ENCODE results near the gene SAP130. TPM values are rescaled to one million over a fixed set of nuclear protein-coding genes. Genes with fewer than 3 reads are reported as not detected.

Gene SAP130
- total and polyA plus RNA-seq, 2 donors, result 5.5 to 13.0 TPM

GRCh38 chr2:127954857-127955256 is 73.0 kb downstream of the SAP130 start:
- DNase-seq (ENCODE audit: extremely low spot score), result no peak
- no peak overlapping the region for H3K4me3 ChIP-seq (ENCODE audit: low read depth, low read length)
- H3K4me1 ChIP-seq (ENCODE audit: insufficient read depth), result no peaks in the 10 kb centered on the region
- WGBS, result 92% methylated on average over 8 of the region's 8 CpGs
- no peaks in the 10 kb centered on the region for H3K36me3 ChIP-seq (ENCODE audit: insufficient read depth)
- H3K27ac ChIP-seq (ENCODE audit: low read depth), result no peak overlapping the region

DNA sequence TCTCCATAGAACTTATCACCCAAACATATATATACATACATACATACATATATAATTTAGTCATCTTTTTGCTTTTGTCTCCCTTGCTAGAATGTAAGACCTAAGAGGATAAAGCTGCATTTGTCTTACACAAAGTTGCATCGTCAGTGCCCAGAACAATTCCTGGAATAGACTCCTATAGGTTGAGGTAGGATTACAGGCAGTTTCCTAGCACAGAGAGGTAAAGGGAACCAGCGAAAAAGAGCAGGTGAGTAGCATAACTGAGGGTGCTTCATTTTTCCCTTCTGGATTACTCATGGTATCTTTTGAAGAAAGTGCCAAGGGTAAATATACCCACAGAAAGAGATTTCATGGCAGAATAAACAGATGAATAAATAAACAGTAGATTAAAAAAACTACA is 74.0 kb downstream of the SAP130 start:
- DNase-seq (ENCODE audit: extremely low spot score), result no peak
- no peak overlapping the region for H3K4me3 ChIP-seq (ENCODE audit: low read depth, low read length)
- H3K27ac ChIP-seq (ENCODE audit: low read depth), result no peak overlapping the region
- WGBS, result 89% methylated on average over 2 of the region's 2 CpGs
- no peaks in the 10 kb centered on the region for H3K4me1 ChIP-seq (ENCODE audit: insufficient read depth)
- H3K36me3 ChIP-seq (ENCODE audit: insufficient read depth), result no peaks in the 10 kb centered on the region

DNA sequence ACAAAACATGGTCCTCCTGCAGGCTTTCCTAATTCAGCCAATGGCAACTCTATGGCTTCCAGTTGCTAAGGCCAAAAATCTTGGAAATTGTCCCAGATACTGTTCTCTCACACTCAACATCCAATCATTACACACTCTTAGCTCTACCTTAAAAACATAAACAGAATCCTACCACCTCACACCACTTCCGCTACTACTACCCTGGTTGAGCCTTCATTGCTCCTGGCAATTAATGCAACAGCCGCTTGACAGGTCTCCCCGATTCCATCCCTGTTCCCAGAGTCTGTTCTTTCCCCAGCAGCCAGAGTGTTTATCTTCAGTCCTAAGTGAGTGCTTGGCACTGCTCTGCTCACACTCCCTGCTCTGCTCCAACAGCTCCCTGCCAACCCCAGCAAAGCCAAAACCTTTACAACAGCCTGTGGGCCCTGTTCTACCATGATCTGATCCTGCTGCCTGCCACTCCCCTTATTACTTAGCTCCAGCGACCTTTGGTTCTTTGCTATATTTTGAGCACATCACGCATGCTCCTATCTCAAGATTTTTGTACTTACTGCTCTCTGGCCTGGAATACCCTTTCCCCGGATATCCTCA is 74.6 kb downstream of the SAP130 start:
- Histone ChIP-seq H3K27ac (ENCODE audit: low read depth) (no peak overlapping the region), H3K4me3 (ENCODE audit: low read depth, low read length) (no peak overlapping the region), H3K4me1 (ENCODE audit: insufficient read depth) (no peaks in the 10 kb centered on the region), H3K36me3 (ENCODE audit: insufficient read depth) (no peaks in the 10 kb centered on the region)
- 52% methylated on average over 6 of the region's 6 CpGs for WGBS
- no peak for DNase-seq (ENCODE audit: extremely low spot score)

DNA sequence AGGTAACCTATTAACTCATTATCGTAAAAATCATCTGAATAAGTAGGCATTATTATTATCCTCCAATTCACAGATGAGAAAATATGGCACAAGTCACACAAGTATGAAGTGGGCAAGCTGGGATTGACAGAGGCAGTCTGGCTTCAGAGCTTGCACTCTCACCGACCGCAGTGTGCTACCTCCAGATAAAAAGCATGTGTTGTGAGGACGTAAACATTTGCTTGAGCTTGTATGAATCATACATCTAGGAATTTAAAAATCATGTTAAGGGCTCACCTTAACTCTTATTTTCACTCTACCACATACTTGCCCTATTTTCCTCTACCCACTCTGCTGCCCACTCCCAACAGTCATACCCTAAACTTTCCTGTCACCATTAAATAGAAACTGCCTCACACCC is 76.8 kb downstream of the SAP130 start:
- WGBS, result 85% methylated on average over 4 of the region's 4 CpGs
- Histone ChIP-seq H3K36me3 (ENCODE audit: insufficient read depth) (no peaks in the 10 kb centered on the region), H3K27ac (ENCODE audit: low read depth) (no peak overlapping the region)

DNA sequence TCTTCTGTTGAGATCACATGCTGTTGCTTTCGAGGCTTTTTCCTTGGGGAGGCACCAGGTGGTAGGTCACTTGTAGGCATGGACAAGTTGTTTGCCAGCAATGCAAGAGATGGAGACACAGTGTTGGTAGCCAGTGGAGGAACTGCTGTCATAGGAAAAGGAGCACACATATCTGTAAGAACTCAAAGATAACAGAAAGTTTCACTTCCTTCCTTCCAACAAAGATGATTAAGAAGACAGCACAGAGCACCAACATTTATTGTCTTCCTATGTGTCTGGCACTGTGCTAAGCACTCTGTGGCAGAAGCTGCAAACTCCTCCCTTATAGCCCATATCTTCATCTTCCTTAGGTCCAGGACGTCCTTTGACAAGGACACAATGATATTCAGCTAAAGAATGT is 77.6 kb downstream of the SAP130 start:
- H3K36me3 ChIP-seq (ENCODE audit: insufficient read depth), result no peaks in the 10 kb centered on the region
- DNase-seq (ENCODE audit: extremely low spot score), result no peak
- WGBS, result 89% methylated on average over 2 of the region's 2 CpGs
- no peak overlapping the region for H3K27ac ChIP-seq (ENCODE audit: low read depth)
- no peak overlapping the region for H3K4me3 ChIP-seq (ENCODE audit: low read depth, low read length)
- no peaks in the 10 kb centered on the region for H3K4me1 ChIP-seq (ENCODE audit: insufficient read depth)

More for the DNA sequence above, 76.8 kb downstream of the SAP130 start:
- Histone ChIP-seq H3K4me1 (ENCODE audit: insufficient read depth) (no peaks in the 10 kb centered on the region), H3K4me3 (ENCODE audit: low read depth, low read length) (no peak overlapping the region)
- no peak for DNase-seq (ENCODE audit: extremely low spot score)

- WGBS, result 95% methylated on average over 2 of the region's 2 CpGs
- Histone ChIP-seq H3K4me3 (ENCODE audit: low read depth, low read length) (no peak overlapping the region), H3K27ac (ENCODE audit: low read depth) (no peak overlapping the region), H3K4me1 (ENCODE audit: insufficient read depth) (no peaks in the 10 kb centered on the region), H3K36me3 (ENCODE audit: insufficient read depth) (peaks cover 6% of the 10 kb centered on the region)
- DNase-seq (ENCODE audit: extremely low spot score), result no peak
Measured at GRCh38 chr2:127945281-127945680, 82.6 kb downstream of the SAP130 start.

DNA sequence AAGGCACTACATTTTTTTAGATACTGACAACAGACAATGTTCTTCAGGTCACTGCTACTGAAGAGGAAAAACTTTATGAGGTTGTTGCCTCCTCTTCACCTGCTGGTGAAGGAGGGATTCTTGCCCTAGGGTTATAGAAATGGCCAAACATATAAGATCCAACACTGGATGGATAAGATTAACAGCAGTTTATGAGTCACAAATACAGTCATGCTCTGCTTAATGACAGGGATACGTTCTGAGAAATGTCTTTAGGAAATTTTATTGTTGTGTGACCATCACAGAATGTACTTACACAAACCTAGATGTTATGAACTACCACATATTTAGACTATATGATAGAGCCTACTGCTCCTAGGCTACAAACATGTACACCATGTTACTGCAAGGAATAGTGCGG is 84.7 kb downstream of the SAP130 start:
- H3K27ac ChIP-seq (ENCODE audit: low read depth), result no peak overlapping the region
- no peak for DNase-seq (ENCODE audit: extremely low spot score)
- 93% methylated on average over 2 of the region's 2 CpGs for WGBS
- no peak overlapping the region for H3K4me3 ChIP-seq (ENCODE audit: low read depth, low read length)
- no peaks in the 10 kb centered on the region for H3K4me1 ChIP-seq (ENCODE audit: insufficient read depth)
- H3K36me3 ChIP-seq (ENCODE audit: insufficient read depth), result peaks cover 6% of the 10 kb centered on the region

DNA sequence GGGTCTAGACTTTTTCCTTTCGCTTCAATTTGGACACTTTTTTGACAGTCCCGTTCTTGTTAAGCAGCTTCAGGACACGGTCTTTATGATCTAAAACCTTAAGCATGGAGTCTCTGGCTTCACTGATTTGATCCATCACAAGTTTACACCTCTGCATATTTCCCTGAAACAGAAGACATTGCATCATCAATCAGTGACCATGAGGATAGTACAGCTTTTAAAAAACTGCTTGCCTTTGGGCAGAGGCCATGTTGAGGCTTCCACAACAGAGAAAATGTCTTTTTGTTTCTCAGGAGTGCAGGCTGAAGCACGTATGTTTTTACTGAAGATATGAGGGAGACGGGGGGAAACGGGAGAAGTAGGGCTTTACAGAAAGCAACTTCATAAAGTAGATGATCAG is 85.9 kb downstream of the SAP130 start:
- H3K36me3 ChIP-seq (ENCODE audit: insufficient read depth), result peaks cover 6% of the 10 kb centered on the region
- H3K4me1 ChIP-seq (ENCODE audit: insufficient read depth), result no peaks in the 10 kb centered on the region
- no peak for DNase-seq (ENCODE audit: extremely low spot score)
- H3K27ac ChIP-seq (ENCODE audit: low read depth), result no peak overlapping the region
- 91% methylated on average over 6 of the region's 6 CpGs for WGBS
- H3K4me3 ChIP-seq (ENCODE audit: low read depth, low read length), result no peak overlapping the region

DNA sequence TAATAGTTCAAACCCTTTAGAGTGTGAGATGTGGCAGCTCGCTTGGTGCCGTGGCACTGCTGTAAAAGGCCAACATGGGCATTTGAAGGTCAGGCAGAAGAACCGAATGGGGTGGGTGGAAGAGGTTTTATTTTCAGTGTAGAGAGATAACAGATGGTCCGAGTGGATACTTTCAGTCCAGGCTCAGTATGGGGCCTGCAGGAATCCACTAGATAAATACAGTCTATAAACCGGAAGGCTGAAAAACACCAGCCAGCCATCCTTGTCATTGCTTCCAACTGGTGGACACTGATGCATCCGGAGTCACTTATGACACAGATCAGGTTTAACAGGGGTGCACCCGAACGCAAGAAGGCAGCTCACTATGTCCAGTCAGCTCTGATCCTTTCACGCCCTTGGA is 86.4 kb downstream of the SAP130 start:
- Histone ChIP-seq H3K36me3 (ENCODE audit: insufficient read depth) (peaks cover 6% of the 10 kb centered on the region), H3K27ac (ENCODE audit: low read depth) (no peak overlapping the region), H3K4me1 (ENCODE audit: insufficient read depth) (no peaks in the 10 kb centered on the region), H3K4me3 (ENCODE audit: low read depth, low read length) (no peak overlapping the region)
- DNase-seq (ENCODE audit: extremely low spot score), result no peak
- 90% methylated on average over 9 of the region's 9 CpGs for whole genome bisulfite sequencing

DNA sequence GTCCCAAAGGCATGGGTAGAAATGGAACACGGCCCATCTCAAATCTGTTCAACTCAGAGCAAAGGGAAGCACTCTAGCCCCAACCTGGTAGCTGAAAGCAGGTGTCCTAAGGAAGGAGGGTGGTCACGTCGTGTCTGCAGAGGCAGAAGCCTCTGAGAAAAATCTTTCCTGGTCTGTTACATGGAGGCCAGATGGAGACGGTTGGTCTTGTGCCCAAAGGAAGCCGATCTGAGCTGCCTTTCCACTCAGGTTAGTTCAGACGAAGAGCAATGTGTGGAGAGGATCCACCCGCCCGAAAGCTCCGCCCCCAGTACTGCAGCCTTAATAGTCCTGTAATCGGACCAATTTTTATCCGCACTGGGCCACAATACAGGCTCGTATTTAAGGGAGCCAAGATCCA is 87.2 kb downstream of the SAP130 start:
- no peak overlapping the region for H3K4me3 ChIP-seq (ENCODE audit: low read depth, low read length)
- no peak for DNase-seq (ENCODE audit: extremely low spot score)
- peaks cover 6% of the 10 kb centered on the region for H3K36me3 ChIP-seq (ENCODE audit: insufficient read depth)
- no peak overlapping the region for H3K27ac ChIP-seq (ENCODE audit: low read depth)
- 82% methylated on average over 12 of the region's 12 CpGs for WGBS
- H3K4me1 ChIP-seq (ENCODE audit: insufficient read depth), result no peaks in the 10 kb centered on the region

- 88% methylated on average over 6 of the region's 6 CpGs for WGBS
- Histone ChIP-seq H3K27ac (ENCODE audit: low read depth) (no peak overlapping the region), H3K36me3 (ENCODE audit: insufficient read depth) (no peaks in the 10 kb centered on the region), H3K4me3 (ENCODE audit: low read depth, low read length) (no peak overlapping the region), H3K4me1 (ENCODE audit: insufficient read depth) (no peaks in the 10 kb centered on the region)
- DNase-seq (ENCODE audit: extremely low spot score), result no peak
Measured at GRCh38 chr2:127935337-127935736, 92.5 kb downstream of the SAP130 start.

DNA sequence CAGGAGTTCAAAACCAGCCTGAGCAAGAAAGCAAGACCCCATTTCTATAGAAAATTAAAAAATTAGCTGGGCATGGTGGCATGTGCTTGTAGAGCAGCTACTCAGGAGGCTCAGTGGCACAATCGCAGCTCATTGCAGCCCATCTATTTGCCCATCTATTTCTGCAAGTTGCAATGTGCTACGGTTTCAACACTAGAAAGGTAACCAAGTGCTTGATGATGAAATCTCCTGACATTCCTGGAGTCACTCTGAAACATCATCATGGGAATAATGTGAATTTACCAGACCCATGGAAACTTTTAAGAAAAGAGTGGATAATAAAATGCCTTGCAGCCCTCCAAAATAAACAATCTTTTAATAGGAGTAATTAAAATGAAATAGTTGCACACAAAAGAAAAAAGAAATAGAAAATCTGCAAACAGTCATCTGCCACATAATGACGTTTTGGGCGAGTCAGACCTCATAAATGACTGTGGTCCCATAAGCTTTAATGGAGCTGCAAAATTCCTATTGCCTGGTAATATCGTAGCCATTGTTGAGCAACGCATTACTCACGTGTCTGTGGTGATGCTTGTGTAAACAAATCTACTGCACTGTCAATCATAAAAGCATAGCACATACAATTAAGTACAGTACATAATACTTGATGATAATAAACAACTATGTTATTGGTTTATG is 95.5 kb downstream of the SAP130 start:
- Histone ChIP-seq H3K36me3 (ENCODE audit: insufficient read depth) (no peaks in the 10 kb centered on the region), H3K4me3 (ENCODE audit: low read depth, low read length) (no peak overlapping the region), H3K27ac (ENCODE audit: low read depth) (no peak overlapping the region), H3K4me1 (ENCODE audit: insufficient read depth) (no peaks in the 10 kb centered on the region)
- no peak for DNase-seq (ENCODE audit: extremely low spot score)
- WGBS, result 60% methylated on average over 7 of the region's 7 CpGs

GRCh38 chr2:127929449-127929848 is 98.4 kb downstream of the SAP130 start:
- no peaks in the 10 kb centered on the region for H3K4me1 ChIP-seq (ENCODE audit: insufficient read depth)
- WGBS, result 66% methylated on average over 1 of the region's 1 CpG
- H3K27ac ChIP-seq (ENCODE audit: low read depth), result no peak overlapping the region
- no peaks in the 10 kb centered on the region for H3K36me3 ChIP-seq (ENCODE audit: insufficient read depth)
- DNase-seq (ENCODE audit: extremely low spot score), result no peak
- H3K4me3 ChIP-seq (ENCODE audit: low read depth, low read length), result no peak overlapping the region

- H3K27ac ChIP-seq (ENCODE audit: low read depth), result no peak overlapping the region
- DNase-seq (ENCODE audit: extremely low spot score), result no peak
- WGBS, result 89% methylated on average over 3 of the region's 3 CpGs
- H3K4me1 ChIP-seq (ENCODE audit: insufficient read depth), result no peaks in the 10 kb centered on the region
- no peaks in the 10 kb centered on the region for H3K36me3 ChIP-seq (ENCODE audit: insufficient read depth)
- H3K4me3 ChIP-seq (ENCODE audit: low read depth, low read length), result no peak overlapping the region
Measured at GRCh38 chr2:127927384-127927783, 100.5 kb downstream of the SAP130 start.

Measured in urinary bladder (tissue), 4 donors.